ENCODE data around the gene S100A8. TPM values are rescaled to one million over a fixed set of nuclear protein-coding genes. Genes with fewer than 3 reads are reported as not detected.

The S100A8 gene
- total RNA-seq, 1 donor from 2014 or later, result 266 TPM

DNA sequence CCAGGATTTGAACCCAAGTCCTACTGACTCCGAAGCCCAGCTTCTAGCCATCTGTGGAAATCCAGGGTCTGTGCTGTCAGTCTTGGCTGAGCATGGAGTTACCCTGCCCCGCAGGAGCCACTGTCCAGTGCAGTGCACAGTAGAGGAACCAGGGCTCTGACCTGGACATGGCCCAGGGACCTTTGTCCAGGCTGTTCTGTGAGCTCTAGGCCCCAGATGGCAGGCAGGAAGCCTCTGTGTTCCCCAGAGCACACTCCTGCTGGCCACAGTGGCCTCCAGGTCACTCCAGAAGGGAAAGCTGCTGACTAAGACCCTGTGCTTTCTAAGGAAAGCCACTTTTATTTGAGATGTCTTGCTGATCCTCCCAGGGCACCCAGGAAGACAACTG is 39.3 kb upstream of the S100A8 start:
- H3K36me3 ChIP-seq, result no peaks in the 10 kb centered on the region
- no peaks in the 10 kb centered on the region for H3K4me1 ChIP-seq
- intact Hi-C loops (cut with DNase I), result no loop called here
- peaks cover 16% of the 10 kb centered on the region for H3K27me3 ChIP-seq
- no peaks in the 10 kb centered on the region for H3K9me3 ChIP-seq
- DNase-seq (no peak), ATAC-seq (no peak)
- no peak overlapping the region for H3K4me3 ChIP-seq
- TF ChIP-seq, protein P1, sequence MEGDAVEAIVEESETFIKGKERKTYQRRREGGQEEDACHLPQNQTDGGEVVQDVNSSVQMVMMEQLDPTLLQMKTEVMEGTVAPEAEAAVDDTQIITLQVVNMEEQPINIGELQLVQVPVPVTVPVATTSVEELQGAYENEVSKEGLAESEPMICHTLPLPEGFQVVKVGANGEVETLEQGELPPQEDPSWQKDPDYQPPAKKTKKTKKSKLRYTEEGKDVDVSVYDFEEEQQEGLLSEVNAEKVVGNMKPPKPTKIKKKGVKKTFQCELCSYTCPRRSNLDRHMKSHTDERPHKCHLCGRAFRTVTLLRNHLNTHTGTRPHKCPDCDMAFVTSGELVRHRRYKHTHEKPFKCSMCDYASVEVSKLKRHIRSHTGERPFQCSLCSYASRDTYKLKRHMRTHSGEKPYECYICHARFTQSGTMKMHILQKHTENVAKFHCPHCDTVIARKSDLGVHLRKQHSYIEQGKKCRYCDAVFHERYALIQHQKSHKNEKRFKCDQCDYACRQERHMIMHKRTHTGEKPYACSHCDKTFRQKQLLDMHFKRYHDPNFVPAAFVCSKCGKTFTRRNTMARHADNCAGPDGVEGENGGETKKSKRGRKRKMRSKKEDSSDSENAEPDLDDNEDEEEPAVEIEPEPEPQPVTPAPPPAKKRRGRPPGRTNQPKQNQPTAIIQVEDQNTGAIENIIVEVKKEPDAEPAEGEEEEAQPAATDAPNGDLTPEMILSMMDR (IDR thresholded peaks at IDR 0.05), result no peak
- no peak overlapping the region for H3K27ac ChIP-seq

DNA sequence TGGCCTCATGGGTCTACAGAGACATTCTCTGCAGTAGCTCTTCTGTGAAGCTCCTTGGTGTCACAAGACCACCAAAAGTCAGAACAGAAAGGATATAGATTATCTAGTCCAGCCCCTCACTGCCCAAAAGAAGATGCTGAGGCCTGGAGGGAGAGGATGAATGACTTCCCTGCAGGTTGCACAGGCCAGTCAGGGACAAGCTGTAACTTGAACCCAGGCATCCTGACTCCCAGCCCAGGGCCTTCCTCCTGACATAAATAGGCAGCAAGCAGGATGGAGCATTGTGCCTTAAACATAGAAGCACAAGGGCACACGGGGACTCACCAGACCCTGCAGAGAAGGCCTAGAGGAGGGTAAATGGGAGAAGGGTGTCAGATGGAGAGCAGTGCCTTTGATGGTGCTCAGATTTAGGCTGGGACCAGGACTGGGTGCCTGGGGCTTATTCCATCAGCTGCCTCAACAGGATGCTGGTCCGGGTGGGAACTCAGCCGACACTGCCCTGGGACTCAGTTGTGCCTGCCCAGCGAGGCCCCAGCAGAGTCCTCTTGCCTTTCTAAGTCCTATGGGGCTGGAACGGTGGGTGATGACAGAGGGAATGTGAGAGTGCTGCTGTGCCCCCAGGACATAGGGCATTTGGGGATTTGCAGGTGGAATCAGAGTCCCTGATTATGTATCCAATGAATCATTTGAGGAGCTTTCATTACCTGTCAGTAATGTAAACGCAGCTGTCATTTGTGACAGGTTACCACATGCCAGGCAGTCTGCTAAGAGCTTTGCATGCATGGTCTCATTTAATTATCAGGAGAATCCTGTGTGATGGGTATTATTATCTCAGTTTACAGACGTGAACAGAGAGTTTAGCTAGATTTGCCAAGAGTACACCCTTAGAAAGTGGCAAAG is 38.6 kb upstream of the S100A8 start:
- Histone ChIP-seq H3K27me3 (peaks cover 13% of the 10 kb centered on the region), H3K27ac (no peak overlapping the region), H3K4me1 (no peaks in the 10 kb centered on the region), H3K36me3 (no peaks in the 10 kb centered on the region), H3K9me3 (no peaks in the 10 kb centered on the region), H3K4me3 (no peak overlapping the region)
- intact Hi-C loops (cut with DNase I), result no loop called here
- DNase-seq, result peak; percentile 41
- ATAC-seq, result no peak
- TF ChIP-seq, protein P1 (IDR thresholded peaks at IDR 0.05), result no peak

DNA sequence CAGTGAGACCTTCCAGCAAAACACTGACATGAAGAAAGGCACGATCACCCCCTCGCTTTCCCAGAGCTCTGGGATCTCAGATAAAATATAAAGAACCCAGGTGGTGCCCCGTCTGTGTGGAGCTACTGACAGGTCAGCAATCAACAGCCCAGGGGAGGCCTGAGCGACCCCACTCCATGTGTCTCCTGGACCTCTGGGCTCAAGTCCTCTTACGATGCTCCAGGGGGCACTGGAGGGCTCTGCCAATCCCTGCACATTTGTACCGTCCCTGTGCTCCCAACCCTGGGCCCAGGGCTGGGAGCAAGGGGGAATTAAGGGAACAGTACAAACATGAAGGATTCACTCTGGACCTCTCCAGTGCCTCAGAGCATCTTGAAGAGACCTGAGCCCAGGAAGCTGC is 37.9 kb upstream of the S100A8 start:
- Histone ChIP-seq H3K4me3 (no peak overlapping the region), H3K27ac (no peak overlapping the region), H3K9me3 (no peaks in the 10 kb centered on the region), H3K4me1 (no peaks in the 10 kb centered on the region), H3K27me3 (peaks cover 11% of the 10 kb centered on the region), H3K36me3 (no peaks in the 10 kb centered on the region)
- ATAC-seq (no peak), DNase-seq (no peak)
- TF ChIP-seq, protein P1 (IDR thresholded peaks at IDR 0.05), result no peak
- intact Hi-C loops (cut with DNase I), result no loop called here

DNA sequence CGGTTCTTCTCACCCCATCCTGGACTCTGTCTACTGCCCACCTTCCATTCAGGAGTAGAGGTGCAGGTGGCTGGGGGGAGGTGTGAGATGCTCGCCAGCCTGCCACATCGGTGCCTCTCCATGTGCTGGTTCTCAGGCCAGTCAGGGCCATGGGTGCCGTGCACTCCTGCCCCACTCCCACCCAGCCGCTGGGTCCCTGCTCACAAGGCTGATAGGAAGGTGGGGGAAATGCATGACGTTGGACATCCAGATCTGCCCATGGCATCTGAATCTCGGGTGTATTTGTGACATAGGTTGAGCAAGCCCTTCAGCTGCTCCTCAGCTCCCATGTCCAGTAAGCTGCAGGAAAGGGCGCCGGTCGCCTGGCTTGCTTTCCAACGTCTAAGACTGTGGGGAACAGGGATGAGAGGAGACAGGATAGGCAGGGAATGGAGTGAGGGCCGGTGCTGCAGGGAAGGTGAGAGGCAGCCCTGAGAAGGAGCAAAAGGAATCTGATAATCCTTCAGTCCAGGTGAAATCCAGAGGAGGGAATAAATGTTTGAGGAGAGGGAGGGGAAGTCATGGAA is 37.3 kb upstream of the S100A8 start:
- Histone ChIP-seq H3K9me3 (no peaks in the 10 kb centered on the region), H3K27me3 (peaks cover 11% of the 10 kb centered on the region)
- no peak for DNase-seq

DNA sequence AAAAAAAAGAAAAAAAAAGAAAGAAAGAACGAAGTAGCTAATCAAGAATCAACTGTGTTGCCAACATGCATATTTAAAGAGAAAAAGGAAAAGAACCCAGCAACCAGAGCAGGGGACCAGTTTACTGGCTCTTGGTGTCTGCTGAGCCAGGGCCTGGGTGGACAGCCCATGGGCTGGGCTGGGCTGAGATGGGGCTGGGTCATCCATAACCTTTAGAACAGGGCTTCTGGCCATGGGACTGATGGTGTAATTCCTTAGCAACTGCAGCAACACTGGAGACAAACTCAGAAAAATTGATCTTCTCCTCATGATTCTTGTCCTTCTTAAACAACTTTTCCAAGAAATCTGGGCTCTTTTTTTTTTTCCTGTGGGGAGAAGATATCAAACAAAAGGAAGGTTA is 35.9 kb upstream of the S100A8 start:
- H3K27ac ChIP-seq, result no peak overlapping the region
- peaks cover 11% of the 10 kb centered on the region for H3K27me3 ChIP-seq
- no peaks in the 10 kb centered on the region for H3K4me1 ChIP-seq
- H3K4me3 ChIP-seq, result no peak overlapping the region
- ATAC-seq (no peak), DNase-seq (no peak)
- intact Hi-C loops (cut with DNase I), result no loop called here
- TF ChIP-seq, protein P1 (IDR thresholded peaks at IDR 0.05), result no peak
- no peaks in the 10 kb centered on the region for H3K36me3 ChIP-seq
- no peaks in the 10 kb centered on the region for H3K9me3 ChIP-seq

More for the DNA sequence above, 37.3 kb upstream of the S100A8 start:
- TF ChIP-seq, protein P1 (IDR thresholded peaks at IDR 0.05), result no peak
- Histone ChIP-seq H3K27ac (no peak overlapping the region), H3K4me3 (no peak overlapping the region), H3K4me1 (no peaks in the 10 kb centered on the region), H3K36me3 (no peaks in the 10 kb centered on the region)
- ATAC-seq, result no peak
- intact Hi-C loops (cut with DNase I), result no loop called here
